H1 (cell line): ENCODE data around the gene LSM7.

Experiments
- JUN ChIP-seq: IDR thresholded peaks from 2 replicates; pipeline ENCODE4 v1.6.1; 2011; ENCODE audit warnings: low read depth, mild to moderate bottlenecking, improper control_type of control experiment, low read length
- MAFK ChIP-seq: IDR thresholded peaks from 2 replicates; pipeline ENCODE4 v1.6.1; 2012; ENCODE audit warnings: low read depth, mild to moderate bottlenecking, improper control_type of control experiment, low read length
- POLR2A ChIP-seq, 2 experiments: IDR thresholded peaks; 1 replicate in 1 of 2; 2 replicates in 1 of 2; pipeline ENCODE4 v1.6.1; 2011; ENCODE audit warnings: low read depth in 2 of 2, low read length in 2 of 2, mild to moderate bottlenecking in 2 of 2; ENCODE audit errors: control extremely low read depth in 1 of 2

- TF ChIP-seq MAFK (no peak), POLR2A (IDR thresholded peaks at IDR 0.05; ENCODE audit: control extremely low read depth in 1 of 2, low read depth in 2 of 2, low read length in 2 of 2) (no peak), JUN (no peak)
Measured at GRCh38 chr19:2329501-2329916, 1.1 kb upstream of the LSM7 start.
